H1 (cell line): ENCODE data around the gene DPF1. TPM values are rescaled to one million over a fixed set of nuclear protein-coding genes. Genes with fewer than 3 reads are reported as not detected.

Source experiments
- BCL11A ChIP-seq, 2 experiments: IDR thresholded peaks; one replicate each; pipeline ENCODE4 v1.6.1; 2011; ENCODE audit warnings: low read depth in 2 of 2, low read length in 2 of 2, mild to moderate bottlenecking in 2 of 2
- NANOG ChIP-seq: IDR thresholded peaks from 2 replicates; pipeline ENCODE4 v1.6.1; 2011; ENCODE audit warnings: low read length, low read depth, mild to moderate bottlenecking, inconsistent platforms; ENCODE audit not compliant: insufficient read depth, poor library complexity, severe bottlenecking
- POLR2AphosphoS5 ChIP-seq: IDR thresholded peaks from 2 replicates; pipeline ENCODE4 v1.6.1; 2011; ENCODE audit warnings: low read depth, low read length
- SAP30 ChIP-seq: fragments of 300-600 bp; sonication (generic); IDR thresholded peaks from 2 replicates; pipeline ENCODE4 v1.7.1; 2012; ENCODE audit warnings: low read length, moderate library complexity, mild to moderate bottlenecking, inconsistent platforms; ENCODE audit not compliant: insufficient read depth, insufficient replicate concordance
- TBP ChIP-seq: IDR thresholded peaks from 2 replicates; pipeline ENCODE4 v1.6.1; 2011; ENCODE audit warnings: low read depth, low read length, improper control_type of control experiment
- polyA plus RNA-seq, 7 experiments: library from polyadenylated mRNA; depleted of rRNA in 3 of 7; stranded (reverse) in 5 of 7; unstranded in 2 of 7; fragments of >200 nt in 5 of 7; fragments of 200-250 nt in 2 of 7; gene quantifications; 1 replicate in 5 of 7; 2 replicates in 1 of 7; 4 replicates in 1 of 7; pipeline versions ENCODE4 v1.2.1 to v1.2.3, GENCODE V29; 2011 to 2013; ENCODE audit warnings: missing spikeins in 2 of 7, mixed read lengths in 2 of 7
- total RNA-seq: library from RNA; stranded (reverse); fragmentation: NEBNext Ultra II Directional; extraction: Animal tissue kit (Norgen Biotek cat#: 25700); gene quantifications from 2 replicates; pipeline ENCODE4 v1.2.1, GENCODE V29; 2021

The DPF1 gene
- total and polyA plus RNA-seq, 2 of the 8 experiments (the other 6 are each of a cell fraction or from before 2014, with no cell fraction given), result 12.9 to 15.6 TPM

DNA sequence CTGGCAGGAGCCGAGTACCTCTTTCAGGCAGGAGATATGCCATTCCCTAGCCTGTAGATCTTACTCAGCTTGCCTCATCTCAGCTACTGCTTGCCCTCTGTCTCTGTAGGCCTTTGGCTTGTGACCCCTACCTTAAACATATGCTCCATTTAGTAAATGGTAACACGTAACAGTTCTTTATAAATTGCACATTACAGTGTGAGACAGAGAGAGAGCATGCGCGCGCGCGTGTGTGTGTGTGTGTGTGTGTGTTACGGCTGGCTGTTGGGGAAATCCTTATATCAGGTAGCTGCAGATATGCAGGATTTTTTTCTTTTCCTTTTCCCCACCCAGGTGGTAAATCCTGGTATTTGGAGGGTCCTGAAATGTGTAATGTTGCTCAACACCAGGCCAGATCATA lies 44.5 kb upstream of the DPF1 start (continued):
- TF ChIP-seq POLR2AphosphoS5 (no peak), TBP (no peak), NANOG (no peak), BCL11A (IDR thresholded peaks at IDR 0.05; ENCODE audit: low read depth in 2 of 2, low read length in 2 of 2) (no peak), SAP30 (no peak)
- TF ChIP-seq, all 59 proteins: peak for 0
